ENCODE data around the gene ARHGAP42. TPM values are rescaled to one million over a fixed set of nuclear protein-coding genes. Genes with fewer than 3 reads are reported as not detected.
A peak's percentile ranks its signal among the peaks of the same experiment; 100 is the strongest.

ARHGAP42 gene
- total and polyA plus RNA-seq, 10 of the 15 experiments (the other 5 are each of a cell fraction or from before 2014, with no cell fraction given), result 1.8 to 6.3 (median 3.2) TPM

- Histone ChIP-seq H3K9ac (ENCODE audit: control insufficient read depth, insufficient read depth, low read length) (no peak overlapping the region), H2AFZ (ENCODE audit: control insufficient read depth, low read depth, low read length) (no peak overlapping the region), H3K4me2 (ENCODE audit: control insufficient read depth, insufficient read depth) (no peak overlapping the region), H4K20me1 (ENCODE audit: control insufficient read depth, insufficient read depth) (no peaks in the 10 kb centered on the region), H3K79me2 (ENCODE audit: control insufficient read depth, insufficient read depth, low read length) (no peaks in the 10 kb centered on the region), H3K36me3 (ENCODE audit: control insufficient read depth in 2 of 2, insufficient read depth in 2 of 2, low read length in 1 of 2) (no peaks in the 10 kb centered on the region), H3K4me1 (ENCODE audit: control insufficient read depth, insufficient read depth, low read length) (no peaks in the 10 kb centered on the region), H3K4me3 (no peak overlapping the region), H3K27ac (ENCODE audit: control insufficient read depth, insufficient read depth) (no peak overlapping the region), H3K27me3 (replicated peaks in 1 of 2; ENCODE audit: control insufficient read depth in 2 of 2, insufficient read depth in 2 of 2, low read length in 1 of 2) (no peaks in the 10 kb centered on the region), H3K9me3 (replicated peaks; ENCODE audit: control insufficient read depth, insufficient read depth, low read length) (no peaks in the 10 kb centered on the region)
- ChIA-PET CTCF (interaction anchor here (0.7 to 1.7 kb wide), 11 partner anchors 13 to 251 kb away, joined by 3 to 10 read pairs (median 3); no protein-coding TSS in a partner anchor), SMC1A (ENCODE audit: uncharacterized antibody, unreplicated experiment) (interaction anchor here (0.9 to 2.1 kb wide), 9 partner anchors 9 to 251 kb away, joined by 3 to 9 read pairs (median 3); no protein-coding TSS in a partner anchor), RAD21 (ENCODE audit: unreplicated experiment) (interaction anchor here (0.8 to 2.1 kb wide), 5 partner anchors 8 to 251 kb away, joined by 3 to 9 read pairs (median 3); no protein-coding TSS in a partner anchor), POLR2A (interaction anchor here (0.7 kb wide), 1 partner anchor 144 kb away, joined by 3 read pairs; no protein-coding TSS in a partner anchor)
- no peak for TF ChIP-seq ZNF274 (IDR thresholded peaks at IDR 0.05; ENCODE audit: insufficient read depth, insufficient read length)
- no peak for TF ChIP-seq ZZZ3 (IDR thresholded peaks at IDR 0.05; ENCODE audit: control insufficient read depth, insufficient read length, low read depth)
- TF ChIP-seq JUNB (IDR thresholded peaks at IDR 0.05), result no peak
- TF ChIP-seq TBL1XR1 (IDR thresholded peaks at IDR 0.05; ENCODE audit: low read depth, low read length), result no peak
- no peak for TF ChIP-seq SREBF2 (IDR thresholded peaks at IDR 0.05; ENCODE audit: low read length)
- TF ChIP-seq CTCF (IDR thresholded peaks at IDR 0.05 in 2 of 3, conservative IDR thresholded peaks at IDR 0.05 in 1 of 3; ENCODE audit: control insufficient read depth in 2 of 3, extremely low read depth in 1 of 3, insufficient read depth in 1 of 3, low read depth in 3 of 3, low read length in 3 of 3), result peak; percentile 36 to 43 (median 38); a peak in 4 of 6 replicates
- TF ChIP-seq HDAC6 (IDR thresholded peaks at IDR 0.05; ENCODE audit: unreplicated experiment), result no peak
- TF ChIP-seq MEF2B (IDR thresholded peaks at IDR 0.05; ENCODE audit: partially characterized antibody, poor library complexity, severe bottlenecking), result no peak
- peak; percentile 50; the same call in 1 of the 2 replicates for TF ChIP-seq RAD21 (IDR thresholded peaks at IDR 0.05; ENCODE audit: insufficient read depth, low read depth, low read length)
- peak; percentile 54; the same call in 1 of the 2 replicates for TF ChIP-seq SMC3 (IDR thresholded peaks at IDR 0.05; ENCODE audit: borderline replicate concordance, low read length)
- WGBS (ENCODE audit: insufficient coverage, insufficient replicate concordance, low lambda C conversion rate, missing lambda C conversion rate), result no CpG with 5 or more reads among the region's 1 CpG
- FAIRE-seq, result no peak
- peak; percentile 95 for ATAC-seq
- intact Hi-C loops (cut with micrococcal nuclease; ENCODE audit: unreplicated experiment), result loop anchor here (1.0 kb wide), 1 partner anchor 146 kb away; no protein-coding TSS in a partner anchor
- BruUV-seq (replicated peaks), result no TSS peak
- DNase-seq (ENCODE audit: low read depth, low spot score), result peak; percentile 32
- in situ Hi-C loops (cut with MboI), result no loop called here
Observed at GRCh38 chr11:100827934-100828661, 141.0 kb downstream of the ARHGAP42 start.

Data from GM12878 (cell line).